ENCODE data around the gene MYBBP1A. TPM values are rescaled to one million over a fixed set of nuclear protein-coding genes. Genes with fewer than 3 reads are reported as not detected.
A peak's percentile ranks its signal among the peaks of the same experiment; 100 is the strongest.

The MYBBP1A gene
- 151 and 153 TPM in 2 replicates for total RNA-seq (2021; fragmentation: NEBNext Ultra II Directional; extraction: Animal tissue kit (Norgen Biotek cat#: 25700))
- 46.8 and 79.9 TPM in 2 replicates for polyA plus RNA-seq (2011; rRNA removed)
- 58.4 TPM for polyA plus RNA-seq (2011; cell fraction: cytosol; rRNA removed)
- 266 TPM for polyA plus RNA-seq (2011; cell fraction: nucleus; rRNA removed)
- polyA plus RNA-seq (2012, experiment 1 of 2), result 98.7 to 125 TPM (median 120 TPM) in 4 replicates
- polyA plus RNA-seq (2012, experiment 2 of 2), result 114 TPM
- 74.0 TPM for polyA plus RNA-seq (2013, experiment 1 of 2)
- 63.6 TPM for polyA plus RNA-seq (2013, experiment 2 of 2)
- 87.5 and 109 TPM in 2 replicates for polyA minus RNA-seq (2011; rRNA and poly(A)+ RNA removed)
- 88.4 TPM for polyA minus RNA-seq (2011; cell fraction: cytosol; rRNA and poly(A)+ RNA removed)
- 116 TPM for polyA minus RNA-seq (2011; cell fraction: nucleus; rRNA and poly(A)+ RNA removed)
- long read RNA-seq, experiment 1, partial matches to known transcripts, result 23 of 35 reads
- long read RNA-seq, experiment 1, other reads (novel, unspliced or antisense), result 7 of 35 reads
- long read RNA-seq, experiment 2, partial matches to known transcripts, result 1 of 1 reads
- long read RNA-seq, experiment 2, other reads (novel, unspliced or antisense), result 0 of 1 reads

- Histone ChIP-seq H3K79me2 (ENCODE audit: control insufficient read depth in 1 of 2, insufficient read depth in 2 of 2, low read length in 2 of 2) (peaks cover 0 to 21% of the 10 kb centered on the region in 2 experiments; a peak in 3 of 4 replicates), H3K23me2 (ENCODE audit: low read depth, low read length) (peaks cover 14% of the 10 kb centered on the region; the same call in 1 of the 2 replicates), H3K36me3 (ENCODE audit: control insufficient read depth in 2 of 4, insufficient read depth in 4 of 4, low read length in 3 of 4) (peaks cover 24 to 33% (median 29%) of the 10 kb centered on the region in 4 experiments; a peak in 7 of 8 replicates), H4K20me1 (replicated peaks in 1 of 2; ENCODE audit: control insufficient read depth in 1 of 2, insufficient read depth in 2 of 2, low read length in 2 of 2) (peaks cover 0 to 7% of the 10 kb centered on the region in 2 experiments), H3K4me2 (ENCODE audit: insufficient read depth in 1 of 2, low read depth in 2 of 2, low read length in 2 of 2) (peak within 1 kb of the TSS; percentile 79 to 96), H3K27ac (ENCODE audit: low read depth, low read length) (peak within 1 kb of the TSS; percentile 74; the same call in 1 of the 2 replicates), H4K5ac (ENCODE audit: insufficient read length, low read depth, low read length) (peak within 1 kb of the TSS; percentile 1), H2BK12ac (ENCODE audit: low read depth, low read length) (peak within 1 kb of the TSS; percentile 35; the same call in 1 of the 2 replicates), H3K27me3 (replicated peaks in 1 of 4; ENCODE audit: control insufficient read depth in 3 of 4, extremely low read depth in 1 of 4, insufficient read depth in 3 of 4, low read length in 3 of 4) (no peaks in the 10 kb centered on the region), H3K4me3 (ENCODE audit: extremely low read depth in 1 of 4, insufficient read depth in 2 of 4, low read depth in 3 of 4, low read length in 4 of 4) (peak within 1 kb of the TSS; percentile 73 to 94 (median 84)), H3K9ac (replicated peaks in 1 of 4; ENCODE audit: extremely low read depth in 1 of 4, low read depth in 3 of 4, low read length in 3 of 4) (peak within 1 kb of the TSS; percentile 70 to 87 (median 82)), H2BK20ac (ENCODE audit: low read length) (no peak within 1 kb of the TSS), H2BK15ac (ENCODE audit: low read length) (peak within 1 kb of the TSS; percentile 83; the same call in 1 of the 2 replicates), H2BK5ac (ENCODE audit: low read depth, low read length) (peak within 1 kb of the TSS; percentile 87), H3K4ac (replicated peaks; ENCODE audit: insufficient read length, low read depth, low read length) (peak within 1 kb of the TSS; percentile 73), H3K4me1 (replicated peaks in 1 of 4; ENCODE audit: control insufficient read depth in 3 of 4, insufficient read depth in 4 of 4, low read length in 3 of 4) (peaks cover 6 to 17% (median 10%) of the 10 kb centered on the region in 4 experiments; a peak in 6 of 7 replicates), H2AK5ac (ENCODE audit: low read depth, low read length) (peak within 1 kb of the TSS; percentile 77; the same call in 1 of the 2 replicates), H3K18ac (ENCODE audit: extremely low read depth, low read length) (peak within 1 kb of the TSS; percentile 87), H4K91ac (replicated peaks; ENCODE audit: insufficient read length, low read length) (peak within 1 kb of the TSS; percentile 96), H3K79me1 (ENCODE audit: low read depth, low read length) (peaks cover 13% of the 10 kb centered on the region), H2BK120ac (replicated peaks; ENCODE audit: low read depth, low read length) (no peak within 1 kb of the TSS), H2AFZ (ENCODE audit: low read length) (no peak within 1 kb of the TSS; the same call in 1 of the 2 replicates), H3K14ac (ENCODE audit: insufficient read length) (no peak within 1 kb of the TSS), H4K8ac (ENCODE audit: extremely low read depth, insufficient read depth, low read length) (peak within 1 kb of the TSS; percentile 95; the same call in 1 of the 2 replicates), H3K9me3 (ENCODE audit: insufficient read depth in 2 of 2, low read depth in 1 of 2, low read length in 1 of 2) (no peaks in the 10 kb centered on the region), H3K23ac (ENCODE audit: insufficient read length) (no peak within 1 kb of the TSS), H3K56ac (replicated peaks; ENCODE audit: insufficient read length, low read depth, low read length) (peak within 1 kb of the TSS; percentile 77)
- peak; percentile 84 to 96 for DNase-seq (ENCODE audit: low read depth in 1 of 2, low spot score in 2 of 2)
- POLR2A ChIA-PET (ENCODE audit: partially characterized antibody), result interaction anchor here (0.6 to 32.8 kb wide), 8 partner anchors 26 to 154 kb away, joined by 3 to 546 read pairs (median 4); partner anchors contain the start of genes SMTNL2 and SPNS2
- FAIRE-seq, result no peak
- CTCF ChIA-PET (ENCODE audit: partially characterized antibody), result interaction anchor here (0.5 to 1.4 kb wide), 4 partner anchors 12 to 340 kb away, joined by 3 to 6 read pairs (median 3); no protein-coding TSS in a partner anchor
- WGBS, 2 experiments (ENCODE audit: extremely low coverage in 1 of 2, insufficient coverage in 1 of 2, insufficient read length in 1 of 2, insufficient replicate concordance in 2 of 2, low coverage in 1 of 2, low lambda C conversion rate in 2 of 2, missing lambda C conversion rate in 1 of 2), result 3% methylated on average over 65 of the region's 69 CpGs; no CpG with 5 or more reads in 1 of the 2 experiments
- TF ChIP-seq RFX5 (IDR thresholded peaks at IDR 0.05; ENCODE audit: borderline replicate concordance, low read depth, low read length) (no peak), TAF1 (IDR thresholded peaks at IDR 0.05; ENCODE audit: low read depth, low read length) (peak; percentile 81), EGR1 (IDR thresholded peaks at IDR 0.05; ENCODE audit: borderline replicate concordance, low read depth, low read length) (no peak), PHF8 (conservative IDR thresholded peaks at IDR 0.05; ENCODE audit: low read depth, low read length) (peak; percentile 75), RBBP5 (IDR thresholded peaks at IDR 0.05; ENCODE audit: borderline replicate concordance, low read depth, low read length) (peak; percentile 30; the same call in 1 of the 2 replicates), KDM4A (IDR thresholded peaks at IDR 0.05; ENCODE audit: low read depth, low read length, severe bottlenecking) (peak; percentile 67), MAFK (IDR thresholded peaks at IDR 0.05; ENCODE audit: low read depth, low read length) (no peak), RXRA (IDR thresholded peaks at IDR 0.05; ENCODE audit: insufficient read depth, low read depth, low read length) (no peak)
These were observed at the start of gene MYBBP1A for GRCh38 chr17:4554997-4555799. Gene MYBBP1A (minus strand): TSS chr17:4555384. CDS start chr17:4555324, 60 bp downstream.
